ENCODE data around the gene NCKAP5. TPM values are rescaled to one million over a fixed set of nuclear protein-coding genes. Genes with fewer than 3 reads are reported as not detected.
A peak's percentile ranks its signal among the peaks of the same experiment; 100 is the strongest.

Gene NCKAP5
- total RNA-seq, 2 experiments from 2014 or later: not detected

DNA sequence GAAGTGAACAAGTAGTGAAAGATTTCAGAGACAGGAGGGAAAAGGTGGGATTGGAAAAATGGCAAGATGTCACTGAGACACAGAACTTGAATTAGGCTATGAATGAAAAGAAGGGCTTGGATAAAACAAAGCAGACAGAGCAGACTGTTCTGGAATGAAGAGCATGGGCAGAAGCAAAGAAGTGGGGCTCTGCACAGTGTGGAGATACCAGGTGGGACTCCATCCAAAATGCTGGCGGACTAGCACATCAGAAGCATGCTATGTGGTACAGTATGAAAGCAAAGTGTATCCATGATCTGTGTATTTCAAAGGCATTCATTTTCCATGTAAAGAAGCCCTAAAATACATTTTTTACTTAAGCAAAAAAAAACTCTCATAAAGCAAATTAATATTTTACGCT, 487.4 kb downstream of the NCKAP5 start:
- peaks cover 3% of the 10 kb centered on the region for H3K9me3 Mint-ChIP-seq
- no peaks in the 10 kb centered on the region for H3K36me3 Mint-ChIP-seq (ENCODE audit: low read depth)
- intact Hi-C loops (cut with micrococcal nuclease): no loop called here
- TF ChIP-seq, protein P1, sequence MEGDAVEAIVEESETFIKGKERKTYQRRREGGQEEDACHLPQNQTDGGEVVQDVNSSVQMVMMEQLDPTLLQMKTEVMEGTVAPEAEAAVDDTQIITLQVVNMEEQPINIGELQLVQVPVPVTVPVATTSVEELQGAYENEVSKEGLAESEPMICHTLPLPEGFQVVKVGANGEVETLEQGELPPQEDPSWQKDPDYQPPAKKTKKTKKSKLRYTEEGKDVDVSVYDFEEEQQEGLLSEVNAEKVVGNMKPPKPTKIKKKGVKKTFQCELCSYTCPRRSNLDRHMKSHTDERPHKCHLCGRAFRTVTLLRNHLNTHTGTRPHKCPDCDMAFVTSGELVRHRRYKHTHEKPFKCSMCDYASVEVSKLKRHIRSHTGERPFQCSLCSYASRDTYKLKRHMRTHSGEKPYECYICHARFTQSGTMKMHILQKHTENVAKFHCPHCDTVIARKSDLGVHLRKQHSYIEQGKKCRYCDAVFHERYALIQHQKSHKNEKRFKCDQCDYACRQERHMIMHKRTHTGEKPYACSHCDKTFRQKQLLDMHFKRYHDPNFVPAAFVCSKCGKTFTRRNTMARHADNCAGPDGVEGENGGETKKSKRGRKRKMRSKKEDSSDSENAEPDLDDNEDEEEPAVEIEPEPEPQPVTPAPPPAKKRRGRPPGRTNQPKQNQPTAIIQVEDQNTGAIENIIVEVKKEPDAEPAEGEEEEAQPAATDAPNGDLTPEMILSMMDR (IDR thresholded peaks at IDR 0.05): no peak
- no peak overlapping the region for H3K4me3 Mint-ChIP-seq
- no peaks in the 10 kb centered on the region for H3K4me1 Mint-ChIP-seq (ENCODE audit: low read depth)
- DNase-seq (no peak), ATAC-seq (no peak)
- no peaks in the 10 kb centered on the region for H3K27me3 Mint-ChIP-seq
- no peak overlapping the region for H3K27ac Mint-ChIP-seq
- ChIA-PET POLR2A (no interaction called here), CTCF (no interaction called here)

DNA sequence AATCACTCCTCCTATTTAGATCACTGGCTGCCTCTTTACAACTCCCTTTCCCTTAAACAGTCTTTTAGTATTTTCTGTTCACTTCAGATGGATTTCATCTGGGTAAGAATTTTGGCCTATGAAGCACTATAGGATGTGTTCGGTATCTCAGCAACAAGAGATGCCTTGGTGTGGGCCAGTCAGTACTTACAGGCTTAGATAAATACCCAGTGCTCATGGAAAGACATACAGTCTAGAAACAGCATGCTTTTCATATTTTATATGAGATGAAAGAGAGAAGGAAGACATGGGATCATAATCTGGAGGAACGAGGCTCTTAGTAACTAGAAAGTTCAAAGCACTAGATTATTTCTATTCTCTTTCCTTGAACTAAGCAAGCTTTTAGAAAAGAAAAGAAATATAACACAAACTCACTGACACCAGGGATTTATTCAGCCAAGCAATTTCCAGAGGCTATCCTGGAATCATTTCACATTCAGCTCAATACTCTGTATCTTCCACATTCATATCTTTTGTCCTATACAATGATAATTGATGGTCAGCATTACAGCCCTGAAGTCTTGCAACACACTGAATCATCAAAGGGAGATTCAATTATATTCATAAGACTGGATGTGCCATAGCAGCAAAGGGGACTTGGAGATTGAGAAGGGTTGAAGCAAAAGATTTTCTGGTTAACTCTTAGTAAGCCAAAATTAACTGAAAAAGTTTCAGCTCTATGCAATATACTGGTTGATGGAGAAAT, 489.4 kb downstream of the NCKAP5 start:
- ATAC-seq (no peak), DNase-seq (no peak)
- Mint-ChIP-seq H3K4me1 (ENCODE audit: low read depth) (no peaks in the 10 kb centered on the region), H3K27ac (no peak overlapping the region), H3K36me3 (ENCODE audit: low read depth) (no peaks in the 10 kb centered on the region), H3K9me3 (peaks cover 3% of the 10 kb centered on the region), H3K27me3 (no peaks in the 10 kb centered on the region), H3K4me3 (no peak overlapping the region)
- intact Hi-C loops (cut with micrococcal nuclease): no loop called here
- POLR2A ChIA-PET: interaction anchor here (0.7 kb wide), 1 partner anchor 483 kb away, joined by 3 read pairs; no protein-coding TSS in a partner anchor
- CTCF ChIA-PET: no interaction called here
- TF ChIP-seq, protein P1 (IDR thresholded peaks at IDR 0.05): no peak

DNA sequence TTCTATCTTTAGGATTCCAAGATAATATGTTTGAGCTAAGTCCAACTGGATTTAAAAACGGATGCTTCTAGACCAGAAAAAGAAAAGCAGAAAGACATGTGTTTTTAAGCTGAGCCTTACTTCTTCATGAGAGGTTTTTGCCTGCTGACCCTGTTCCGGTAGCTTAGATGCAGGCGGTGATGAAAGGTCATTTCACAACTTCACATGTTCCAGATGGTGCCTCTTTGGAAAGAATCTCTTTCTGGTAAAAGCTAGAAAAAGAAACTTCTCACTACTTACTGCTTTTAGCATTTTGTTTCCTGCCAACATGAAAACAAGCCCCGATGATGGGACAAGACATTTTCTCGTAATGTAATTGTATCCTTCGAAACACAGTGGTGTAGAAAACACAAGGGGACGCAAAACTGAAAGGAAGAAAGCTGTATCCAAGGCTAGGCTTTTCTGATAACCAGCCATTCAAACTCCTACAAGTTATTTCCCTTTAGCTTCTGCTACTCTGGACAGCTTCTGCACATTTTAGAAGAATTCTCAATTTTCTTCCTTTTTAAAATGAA, 490.9 kb downstream of the NCKAP5 start:
- H3K4me3 Mint-ChIP-seq: no peak overlapping the region
- TF ChIP-seq, protein P1 (IDR thresholded peaks at IDR 0.05): no peak
- H3K4me1 Mint-ChIP-seq (ENCODE audit: low read depth): no peaks in the 10 kb centered on the region
- H3K36me3 Mint-ChIP-seq (ENCODE audit: low read depth): no peaks in the 10 kb centered on the region
- ChIA-PET CTCF (no interaction called here), POLR2A (interaction anchor here (0.7 kb wide), 1 partner anchor 1648 kb away, joined by 3 read pairs; no protein-coding TSS in a partner anchor)
- H3K27me3 Mint-ChIP-seq: no peaks in the 10 kb centered on the region
- no peak overlapping the region for H3K27ac Mint-ChIP-seq
- no peak for DNase-seq
- intact Hi-C loops (cut with micrococcal nuclease): no loop called here
- H3K9me3 Mint-ChIP-seq: peaks cover 3% of the 10 kb centered on the region
- ATAC-seq: no peak

DNA sequence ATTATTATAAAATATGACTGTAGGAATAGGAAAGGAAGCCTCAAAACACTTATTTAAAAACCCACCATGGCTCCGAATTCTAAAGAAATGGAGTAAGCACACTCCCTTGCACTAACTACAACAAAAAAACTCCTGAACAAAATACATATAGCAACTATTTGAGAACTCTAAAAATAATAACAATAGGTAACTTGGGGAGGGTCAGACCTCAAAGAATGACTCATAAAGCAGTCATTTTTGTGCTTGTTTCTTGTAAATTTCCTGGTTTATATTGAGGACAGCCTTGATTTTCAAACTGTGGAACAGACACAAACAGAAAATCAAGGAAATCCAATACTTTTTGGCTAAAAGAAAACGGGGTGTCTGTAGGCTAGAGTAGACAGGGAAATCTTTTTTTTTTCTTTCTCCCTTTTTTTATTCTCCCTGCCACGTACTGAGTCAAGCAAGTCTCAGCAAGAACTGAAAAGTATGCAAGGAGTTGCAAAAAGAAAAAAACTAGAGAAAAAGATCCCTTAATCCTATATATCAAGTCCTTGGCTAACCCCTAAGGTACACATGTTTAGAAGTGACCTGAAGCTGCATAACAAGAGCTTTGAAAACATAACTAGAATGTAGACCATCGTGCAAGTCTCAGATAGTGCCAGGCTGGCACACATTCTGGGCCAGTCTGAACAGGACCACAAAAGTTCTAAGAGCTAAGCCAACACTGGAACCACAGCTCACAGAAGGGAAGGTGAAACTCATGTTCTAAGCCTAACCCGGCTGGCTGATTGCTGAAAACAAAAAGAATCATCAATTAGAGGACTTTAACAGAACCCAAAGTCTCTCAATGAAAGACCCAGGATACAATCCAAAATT, 495.2 kb downstream of the NCKAP5 start:
- H3K4me1 Mint-ChIP-seq (ENCODE audit: low read depth): no peaks in the 10 kb centered on the region
- CTCF ChIA-PET: no interaction called here
- H3K27ac Mint-ChIP-seq: no peak overlapping the region
- H3K27me3 Mint-ChIP-seq: no peaks in the 10 kb centered on the region
- TF ChIP-seq, protein P1 (IDR thresholded peaks at IDR 0.05): no peak
- ATAC-seq (no peak), DNase-seq (no peak)
- H3K9me3 Mint-ChIP-seq: peaks cover 3% of the 10 kb centered on the region
- intact Hi-C loops (cut with micrococcal nuclease): no loop called here
- POLR2A ChIA-PET: no interaction called here
- no peaks in the 10 kb centered on the region for H3K36me3 Mint-ChIP-seq (ENCODE audit: low read depth)
- H3K4me3 Mint-ChIP-seq: no peak overlapping the region

DNA sequence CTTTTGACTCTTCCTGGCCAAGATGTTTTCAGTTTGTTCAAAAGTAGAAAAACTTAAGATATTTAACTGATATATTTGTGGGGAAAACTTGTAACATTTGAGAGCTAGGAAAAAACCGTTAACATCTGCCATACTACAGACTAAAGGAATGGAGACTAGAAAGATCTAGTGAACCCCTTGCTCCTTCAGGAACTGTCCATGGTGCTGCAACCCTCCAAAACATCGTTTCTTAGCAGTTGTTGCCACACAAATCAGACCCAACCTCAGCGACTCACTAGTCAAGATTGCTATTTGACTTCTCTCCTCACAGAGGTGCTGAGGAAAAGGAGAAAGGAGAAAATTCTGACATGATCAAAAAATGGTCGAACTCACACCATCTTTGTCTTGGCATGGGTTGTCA, 504.5 kb downstream of the NCKAP5 start:
- intact Hi-C loops (cut with micrococcal nuclease): no loop called here
- Mint-ChIP-seq H3K4me3 (no peak overlapping the region), H3K9me3 (peaks cover 3% of the 10 kb centered on the region), H3K27ac (no peak overlapping the region), H3K27me3 (no peaks in the 10 kb centered on the region), H3K4me1 (ENCODE audit: low read depth) (no peaks in the 10 kb centered on the region), H3K36me3 (ENCODE audit: low read depth) (no peaks in the 10 kb centered on the region)
- CTCF ChIA-PET: no interaction called here
- TF ChIP-seq, protein P1 (IDR thresholded peaks at IDR 0.05): no peak
- peak; percentile 3 for DNase-seq
- POLR2A ChIA-PET: no interaction called here
- ATAC-seq: no peak
